ENCODE measurements around the gene CMSS1.
A peak's percentile ranks its signal among the peaks of the same experiment; 100 is the strongest.

The CMSS1 gene

GRCh38 chr3:99817437-99818240 is at the start of gene CMSS1:
CMSS1 (plus strand) TSS chr3:99817862.
- H3K9ac ChIP-seq (ENCODE audit: low read depth in 1 of 2, low read length in 2 of 2), result peak within 1 kb of the TSS; percentile 79
- H3K9me3 ChIP-seq (ENCODE audit: control insufficient read depth in 2 of 2, low read length in 2 of 2), result no peaks in the 10 kb centered on the region
- no peaks in the 10 kb centered on the region for H3K27me3 ChIP-seq (ENCODE audit: control insufficient read depth in 2 of 2, insufficient read depth in 2 of 2, low read length in 2 of 2)
- H3K27ac ChIP-seq (ENCODE audit: low read depth in 2 of 2, low read length in 2 of 2), result peak within 1 kb of the TSS; percentile 81 to 88
- no peaks in the 10 kb centered on the region for H3K36me3 ChIP-seq (ENCODE audit: control insufficient read depth in 2 of 2, insufficient read depth in 2 of 2, low read length in 2 of 2)
- H3K4me1 ChIP-seq (ENCODE audit: control insufficient read depth in 2 of 2, insufficient read depth in 2 of 2, low read length in 2 of 2), result peaks cover 7 to 11% of the 10 kb centered on the region in 2 donors
- peak within 1 kb of the TSS; percentile 95 to 96 for H3K4me3 ChIP-seq (ENCODE audit: low read length in 2 of 2)

GRCh38 chr3:99768126-99768525 is 49.5 kb upstream of the CMSS1 start:
- Histone ChIP-seq H3K9me3 (ENCODE audit: control insufficient read depth in 2 of 2, low read length in 2 of 2) (no peaks in the 10 kb centered on the region), H3K4me3 (ENCODE audit: low read length in 2 of 2) (no peak overlapping the region), H3K4me1 (ENCODE audit: control insufficient read depth in 2 of 2, insufficient read depth in 2 of 2, low read length in 2 of 2) (no peaks in the 10 kb centered on the region)

GRCh38 chr3:99768808-99769501 is 48.7 kb upstream of the CMSS1 start:
- peaks cover 0 to 1% of the 10 kb centered on the region in 2 donors for H3K27me3 ChIP-seq (ENCODE audit: control insufficient read depth in 2 of 2, insufficient read depth in 2 of 2, low read length in 2 of 2)
- H3K9me3 ChIP-seq (ENCODE audit: control insufficient read depth in 2 of 2, low read length in 2 of 2), result no peaks in the 10 kb centered on the region
- H3K27ac ChIP-seq (ENCODE audit: low read depth in 2 of 2, low read length in 2 of 2), result no peak overlapping the region
- no peaks in the 10 kb centered on the region for H3K4me1 ChIP-seq (ENCODE audit: control insufficient read depth in 2 of 2, insufficient read depth in 2 of 2, low read length in 2 of 2)
- no peak overlapping the region for H3K4me3 ChIP-seq (ENCODE audit: low read length in 2 of 2)
- no peaks in the 10 kb centered on the region for H3K36me3 ChIP-seq (ENCODE audit: control insufficient read depth in 2 of 2, insufficient read depth in 2 of 2, low read length in 2 of 2)
- H3K9ac ChIP-seq (ENCODE audit: low read depth in 1 of 2, low read length in 2 of 2), result no peak overlapping the region

More at GRCh38 chr3:99768126-99768525, 49.5 kb upstream of the CMSS1 start:
- Histone ChIP-seq H3K27me3 (ENCODE audit: control insufficient read depth in 2 of 2, insufficient read depth in 2 of 2, low read length in 2 of 2) (peaks cover 0 to 1% of the 10 kb centered on the region in 2 donors), H3K36me3 (ENCODE audit: control insufficient read depth in 2 of 2, insufficient read depth in 2 of 2, low read length in 2 of 2) (no peaks in the 10 kb centered on the region), H3K9ac (ENCODE audit: low read depth in 1 of 2, low read length in 2 of 2) (no peak overlapping the region), H3K27ac (ENCODE audit: low read depth in 2 of 2, low read length in 2 of 2) (no peak overlapping the region)

- no peaks in the 10 kb centered on the region for H3K9me3 ChIP-seq (ENCODE audit: control insufficient read depth in 2 of 2, low read length in 2 of 2)
- H3K9ac ChIP-seq (ENCODE audit: low read depth in 1 of 2, low read length in 2 of 2), result no peak overlapping the region
- H3K27me3 ChIP-seq (ENCODE audit: control insufficient read depth in 2 of 2, insufficient read depth in 2 of 2, low read length in 2 of 2), result peaks cover 0 to 1% of the 10 kb centered on the region in 2 donors
- H3K36me3 ChIP-seq (ENCODE audit: control insufficient read depth in 2 of 2, insufficient read depth in 2 of 2, low read length in 2 of 2), result no peaks in the 10 kb centered on the region
- H3K27ac ChIP-seq (ENCODE audit: low read depth in 2 of 2, low read length in 2 of 2), result no peak overlapping the region
- no peak overlapping the region for H3K4me3 ChIP-seq (ENCODE audit: low read length in 2 of 2)
- no peaks in the 10 kb centered on the region for H3K4me1 ChIP-seq (ENCODE audit: control insufficient read depth in 2 of 2, insufficient read depth in 2 of 2, low read length in 2 of 2)
Measured at GRCh38 chr3:99772171-99772570, 45.5 kb upstream of the CMSS1 start.

- Histone ChIP-seq H3K27ac (ENCODE audit: low read depth in 2 of 2, low read length in 2 of 2) (no peak overlapping the region), H3K9ac (ENCODE audit: low read depth in 1 of 2, low read length in 2 of 2) (no peak overlapping the region), H3K27me3 (ENCODE audit: control insufficient read depth in 2 of 2, insufficient read depth in 2 of 2, low read length in 2 of 2) (peaks cover 0 to 1% of the 10 kb centered on the region in 2 donors), H3K9me3 (ENCODE audit: control insufficient read depth in 2 of 2, low read length in 2 of 2) (no peaks in the 10 kb centered on the region), H3K36me3 (ENCODE audit: control insufficient read depth in 2 of 2, insufficient read depth in 2 of 2, low read length in 2 of 2) (no peaks in the 10 kb centered on the region), H3K4me1 (ENCODE audit: control insufficient read depth in 2 of 2, insufficient read depth in 2 of 2, low read length in 2 of 2) (no peaks in the 10 kb centered on the region), H3K4me3 (ENCODE audit: low read length in 2 of 2) (no peak overlapping the region)
Measured at GRCh38 chr3:99772671-99773070, 45.0 kb upstream of the CMSS1 start.

- H3K4me3 ChIP-seq (ENCODE audit: low read length in 2 of 2), result no peak overlapping the region
- peaks cover 0 to 1% of the 10 kb centered on the region in 2 donors for H3K27me3 ChIP-seq (ENCODE audit: control insufficient read depth in 2 of 2, insufficient read depth in 2 of 2, low read length in 2 of 2)
- H3K9ac ChIP-seq (ENCODE audit: low read depth in 1 of 2, low read length in 2 of 2), result no peak overlapping the region
- no peaks in the 10 kb centered on the region for H3K36me3 ChIP-seq (ENCODE audit: control insufficient read depth in 2 of 2, insufficient read depth in 2 of 2, low read length in 2 of 2)
- H3K9me3 ChIP-seq (ENCODE audit: control insufficient read depth in 2 of 2, low read length in 2 of 2), result no peaks in the 10 kb centered on the region
- H3K4me1 ChIP-seq (ENCODE audit: control insufficient read depth in 2 of 2, insufficient read depth in 2 of 2, low read length in 2 of 2), result no peaks in the 10 kb centered on the region
- no peak overlapping the region for H3K27ac ChIP-seq (ENCODE audit: low read depth in 2 of 2, low read length in 2 of 2)
Measured at GRCh38 chr3:99774467-99774866, 43.2 kb upstream of the CMSS1 start.

- H3K9me3 ChIP-seq (ENCODE audit: control insufficient read depth in 2 of 2, low read length in 2 of 2), result no peaks in the 10 kb centered on the region
- H3K4me1 ChIP-seq (ENCODE audit: control insufficient read depth in 2 of 2, insufficient read depth in 2 of 2, low read length in 2 of 2), result no peaks in the 10 kb centered on the region
- no peak overlapping the region for H3K4me3 ChIP-seq (ENCODE audit: low read length in 2 of 2)
- peaks cover 0 to 3% of the 10 kb centered on the region in 2 donors for H3K27me3 ChIP-seq (ENCODE audit: control insufficient read depth in 2 of 2, insufficient read depth in 2 of 2, low read length in 2 of 2)
- H3K27ac ChIP-seq (ENCODE audit: low read depth in 2 of 2, low read length in 2 of 2), result no peak overlapping the region
- H3K9ac ChIP-seq (ENCODE audit: low read depth in 1 of 2, low read length in 2 of 2), result no peak overlapping the region
- H3K36me3 ChIP-seq (ENCODE audit: control insufficient read depth in 2 of 2, insufficient read depth in 2 of 2, low read length in 2 of 2), result no peaks in the 10 kb centered on the region
Measured at GRCh38 chr3:99776516-99777209, 41.0 kb upstream of the CMSS1 start.

GRCh38 chr3:99777210-99777549 is 40.5 kb upstream of the CMSS1 start:
- H3K27me3 ChIP-seq (ENCODE audit: control insufficient read depth in 2 of 2, insufficient read depth in 2 of 2, low read length in 2 of 2), result peaks cover 0 to 4% of the 10 kb centered on the region in 2 donors
- no peaks in the 10 kb centered on the region for H3K4me1 ChIP-seq (ENCODE audit: control insufficient read depth in 2 of 2, insufficient read depth in 2 of 2, low read length in 2 of 2)
- no peaks in the 10 kb centered on the region for H3K9me3 ChIP-seq (ENCODE audit: control insufficient read depth in 2 of 2, low read length in 2 of 2)
- H3K27ac ChIP-seq (ENCODE audit: low read depth in 2 of 2, low read length in 2 of 2), result no peak overlapping the region
- H3K4me3 ChIP-seq (ENCODE audit: low read length in 2 of 2), result no peak overlapping the region
- no peak overlapping the region for H3K9ac ChIP-seq (ENCODE audit: low read depth in 1 of 2, low read length in 2 of 2)
- no peaks in the 10 kb centered on the region for H3K36me3 ChIP-seq (ENCODE audit: control insufficient read depth in 2 of 2, insufficient read depth in 2 of 2, low read length in 2 of 2)

- Histone ChIP-seq H3K27ac (ENCODE audit: low read depth in 2 of 2, low read length in 2 of 2) (no peak overlapping the region), H3K4me1 (ENCODE audit: control insufficient read depth in 2 of 2, insufficient read depth in 2 of 2, low read length in 2 of 2) (no peaks in the 10 kb centered on the region), H3K9me3 (ENCODE audit: control insufficient read depth in 2 of 2, low read length in 2 of 2) (no peaks in the 10 kb centered on the region), H3K4me3 (ENCODE audit: low read length in 2 of 2) (no peak overlapping the region), H3K9ac (ENCODE audit: low read depth in 1 of 2, low read length in 2 of 2) (no peak overlapping the region), H3K36me3 (ENCODE audit: control insufficient read depth in 2 of 2, insufficient read depth in 2 of 2, low read length in 2 of 2) (no peaks in the 10 kb centered on the region), H3K27me3 (ENCODE audit: control insufficient read depth in 2 of 2, insufficient read depth in 2 of 2, low read length in 2 of 2) (peaks cover 0 to 4% of the 10 kb centered on the region in 2 donors)
Measured at GRCh38 chr3:99777708-99778107, 40.0 kb upstream of the CMSS1 start.

GRCh38 chr3:99780749-99781148 is 36.9 kb upstream of the CMSS1 start:
- Histone ChIP-seq H3K4me3 (ENCODE audit: low read length in 2 of 2) (no peak overlapping the region), H3K36me3 (ENCODE audit: control insufficient read depth in 2 of 2, insufficient read depth in 2 of 2, low read length in 2 of 2) (no peaks in the 10 kb centered on the region), H3K9ac (ENCODE audit: low read depth in 1 of 2, low read length in 2 of 2) (no peak overlapping the region), H3K4me1 (ENCODE audit: control insufficient read depth in 2 of 2, insufficient read depth in 2 of 2, low read length in 2 of 2) (no peaks in the 10 kb centered on the region), H3K27me3 (ENCODE audit: control insufficient read depth in 2 of 2, insufficient read depth in 2 of 2, low read length in 2 of 2) (peaks cover 0 to 4% of the 10 kb centered on the region in 2 donors), H3K27ac (ENCODE audit: low read depth in 2 of 2, low read length in 2 of 2) (no peak overlapping the region), H3K9me3 (ENCODE audit: control insufficient read depth in 2 of 2, low read length in 2 of 2) (no peaks in the 10 kb centered on the region)
